Osteoblast (primary cell): ENCODE measurements around the gene FBLIM1. TPM values are rescaled to one million over a fixed set of nuclear protein-coding genes. Genes with fewer than 3 reads are reported as not detected.
A peak's percentile ranks its signal among the peaks of the same experiment; 100 is the strongest.

ENCODE experiments used
- DNase-seq: peaks from one replicate; pipeline ENCODE4 v3.0.0; 2011; ENCODE audit warnings: low spot score, mixed read lengths; ENCODE audit not compliant: insufficient read length; ENCODE audit errors: missing footprints
- H2AFZ ChIP-seq: 2 replicates; pipeline ENCODE4 v1.6.0; 2011; ENCODE audit warnings: mild to moderate bottlenecking, low read length
- H3K27ac ChIP-seq: 2 replicates; pipeline ENCODE4 v1.5.1; 2011; ENCODE audit warnings: mild to moderate bottlenecking, low read depth, low read length, moderate library complexity
- H3K27me3 ChIP-seq: 2 replicates; pipeline ENCODE4 v1.6.0; 2012; ENCODE audit warnings: mild to moderate bottlenecking, control low read depth, inconsistent platforms, low read length, moderate library complexity; ENCODE audit not compliant: insufficient read depth
- H3K36me3 ChIP-seq: 2 replicates; pipeline ENCODE4 v1.5.1; 2011; ENCODE audit warnings: mild to moderate bottlenecking, low read length, control low read depth, moderate library complexity; ENCODE audit not compliant: insufficient read depth
- H3K4me1 ChIP-seq: 2 replicates; pipeline ENCODE4 v1.5.1; 2011; ENCODE audit warnings: mild to moderate bottlenecking, low read length, control low read depth, moderate library complexity; ENCODE audit not compliant: insufficient read depth
- H3K4me2 ChIP-seq: 2 replicates; pipeline ENCODE4 v1.6.0; 2011; ENCODE audit warnings: mild to moderate bottlenecking, low read length; ENCODE audit not compliant: insufficient read depth
- H3K4me3 ChIP-seq: fragments of 200-600 bp; sonication (generic); 3 replicates; pipeline ENCODE4 v1.5.1; 2012; ENCODE audit warnings: mild to moderate bottlenecking, low read length, inconsistent platforms; ENCODE audit not compliant: insufficient read depth
- H3K79me2 ChIP-seq: 2 replicates; pipeline ENCODE4 v1.6.0; 2012; ENCODE audit warnings: mild to moderate bottlenecking, low read length, control low read depth, inconsistent platforms; ENCODE audit not compliant: insufficient read depth
- H3K9me3 ChIP-seq: 2 replicates; pipeline ENCODE4 v1.5.1; 2011; ENCODE audit warnings: low read depth, low read length, control low read depth
- H4K20me1 ChIP-seq: 2 replicates; pipeline ENCODE4 v1.6.0; 2012; ENCODE audit warnings: mild to moderate bottlenecking, low read length, control low read depth; ENCODE audit not compliant: insufficient read depth
- CTCF ChIP-seq: IDR thresholded peaks from 2 replicates; pipeline ENCODE4 v1.5.1; 2011; ENCODE audit warnings: mild to moderate bottlenecking, low read depth, low read length, moderate library complexity; ENCODE audit errors: extremely low read depth
- total RNA-seq: library from RNA; depleted of rRNA; stranded (reverse); fragments of >200 nt; gene quantifications from 2 replicates; pipeline ENCODE4 v1.2.3, GENCODE V29; 2012

FBLIM1 gene
- total RNA-seq, 1 donor: 121 TPM

DNA sequence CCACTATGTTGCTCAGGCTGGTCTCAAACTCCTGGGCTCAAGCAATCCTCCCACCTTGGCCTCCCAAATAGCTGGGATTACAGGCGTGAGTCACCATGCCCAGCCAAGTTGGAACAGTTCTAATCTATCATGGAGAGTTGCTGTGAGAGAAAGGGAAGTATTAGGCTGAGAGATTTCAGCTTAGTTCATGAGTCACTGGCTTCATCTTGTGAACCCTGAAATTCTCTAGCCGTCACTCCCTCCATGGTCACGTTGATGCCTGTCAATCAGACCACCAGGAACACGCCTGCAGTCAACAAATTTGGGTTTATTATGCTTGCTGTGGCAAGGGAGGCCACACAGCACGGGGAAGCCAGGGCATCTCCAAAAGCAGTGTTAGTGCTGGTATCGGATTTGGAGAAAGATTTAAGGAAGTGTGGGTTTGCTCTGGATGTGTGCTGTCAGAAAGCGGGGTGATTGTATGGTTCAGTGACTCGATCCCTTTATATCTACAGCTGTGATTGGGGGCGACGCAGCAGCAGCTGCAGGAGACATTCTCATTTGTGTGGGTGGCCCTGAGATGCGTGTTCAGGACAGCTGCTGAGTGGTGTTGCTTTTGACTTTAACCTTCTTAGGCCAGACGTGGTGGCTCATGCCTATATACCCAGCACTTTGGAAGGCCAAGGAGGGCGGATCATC is 30.2 kb downstream of the FBLIM1 start:
- DNase-seq: no peak
- H4K20me1 ChIP-seq: peaks cover 5% of the 10 kb centered on the region
- peak overlapping the region; percentile 32 for H2AFZ ChIP-seq
- H3K4me2 ChIP-seq: no peak overlapping the region
- no peaks in the 10 kb centered on the region for H3K9me3 ChIP-seq
- no peak overlapping the region for H3K4me3 ChIP-seq
- H3K4me1 ChIP-seq: peaks cover 20% of the 10 kb centered on the region
- H3K36me3 ChIP-seq: peaks cover 13% of the 10 kb centered on the region
- H3K27ac ChIP-seq: peak overlapping the region; percentile 71
- H3K79me2 ChIP-seq: no peaks in the 10 kb centered on the region
- no peak for TF ChIP-seq CTCF
- H3K27me3 ChIP-seq: no peaks in the 10 kb centered on the region

- Histone ChIP-seq H3K4me3 (no peak overlapping the region), H3K4me1 (peaks cover 59% of the 10 kb centered on the region), H2AFZ (no peak overlapping the region), H3K36me3 (no peaks in the 10 kb centered on the region), H3K9me3 (no peaks in the 10 kb centered on the region), H3K27ac (peak overlapping the region; percentile 82), H3K27me3 (no peaks in the 10 kb centered on the region), H4K20me1 (no peaks in the 10 kb centered on the region), H3K79me2 (no peaks in the 10 kb centered on the region), H3K4me2 (peak overlapping the region; percentile 46)
- TF ChIP-seq CTCF: no peak
- DNase-seq: no peak
Measured at GRCh38 chr1:15796086-15796462, 37.5 kb downstream of the FBLIM1 start.

- Histone ChIP-seq H3K27me3 (no peaks in the 10 kb centered on the region), H3K9me3 (no peaks in the 10 kb centered on the region), H3K79me2 (no peaks in the 10 kb centered on the region), H3K4me1 (peaks cover 71% of the 10 kb centered on the region), H3K27ac (peak overlapping the region; percentile 82), H4K20me1 (no peaks in the 10 kb centered on the region), H2AFZ (no peak overlapping the region), H3K4me2 (no peak overlapping the region), H3K4me3 (no peak overlapping the region), H3K36me3 (no peaks in the 10 kb centered on the region)
- no peak for DNase-seq
- no peak for TF ChIP-seq CTCF
Measured at GRCh38 chr1:15797614-15798390, 39.2 kb downstream of the FBLIM1 start.
